ENCODE measurements around the gene SLC7A8. TPM values are rescaled to one million over a fixed set of nuclear protein-coding genes. Genes with fewer than 3 reads are reported as not detected.
A peak's percentile ranks its signal among the peaks of the same experiment; 100 is the strongest.

The SLC7A8 gene
- polyA plus RNA-seq, 1 donor, result 94.4 TPM

- Histone ChIP-seq H3K4me3 (ENCODE audit: low read length) (no peak overlapping the region), H3K27ac (ENCODE audit: low read length) (no peak overlapping the region), H3K4me1 (ENCODE audit: control insufficient read depth, insufficient read depth, low read length) (peaks cover 6% of the 10 kb centered on the region), H3K9me3 (ENCODE audit: control insufficient read depth, low read depth, low read length) (no peaks in the 10 kb centered on the region), H3K27me3 (ENCODE audit: control insufficient read depth, insufficient read depth, low read length) (no peaks in the 10 kb centered on the region), H3K36me3 (ENCODE audit: control insufficient read depth, insufficient read depth, low read length) (peaks cover 22% of the 10 kb centered on the region)
- DNase-seq, result no peak
- no CpG with 5 or more reads among the region's 1 CpG for WGBS (ENCODE audit: insufficient coverage, low lambda C conversion rate)
Observed at GRCh38 chr14:23147676-23148075, 35.8 kb downstream of the SLC7A8 start.

- peaks cover 24% of the 10 kb centered on the region for H3K36me3 ChIP-seq (ENCODE audit: control insufficient read depth, insufficient read depth, low read length)
- H3K27me3 ChIP-seq (ENCODE audit: control insufficient read depth, insufficient read depth, low read length), result no peaks in the 10 kb centered on the region
- H3K4me3 ChIP-seq (ENCODE audit: low read length), result no peak overlapping the region
- WGBS (ENCODE audit: insufficient coverage, low lambda C conversion rate), result 100% methylated on average over 2 of the region's 4 CpGs
- peak overlapping the region; percentile 80 for H3K27ac ChIP-seq (ENCODE audit: low read length)
- DNase-seq, result no peak
- peaks cover 6% of the 10 kb centered on the region for H3K4me1 ChIP-seq (ENCODE audit: control insufficient read depth, insufficient read depth, low read length)
- no peaks in the 10 kb centered on the region for H3K9me3 ChIP-seq (ENCODE audit: control insufficient read depth, low read depth, low read length)
Observed at GRCh38 chr14:23146980-23147379, 36.5 kb downstream of the SLC7A8 start.

- no CpG with 5 or more reads among the region's 2 CpGs for WGBS (ENCODE audit: insufficient coverage, low lambda C conversion rate)
- Histone ChIP-seq H3K4me3 (ENCODE audit: low read length) (no peak overlapping the region), H3K36me3 (ENCODE audit: control insufficient read depth, insufficient read depth, low read length) (peaks cover 27% of the 10 kb centered on the region), H3K27ac (ENCODE audit: low read length) (peak overlapping the region; percentile 80), H3K9me3 (ENCODE audit: control insufficient read depth, low read depth, low read length) (no peaks in the 10 kb centered on the region), H3K27me3 (ENCODE audit: control insufficient read depth, insufficient read depth, low read length) (no peaks in the 10 kb centered on the region), H3K4me1 (ENCODE audit: control insufficient read depth, insufficient read depth, low read length) (peaks cover 6% of the 10 kb centered on the region)
- DNase-seq, result peak; percentile 44 to 57
Observed at GRCh38 chr14:23146351-23146910, 37.0 kb downstream of the SLC7A8 start.

- no peaks in the 10 kb centered on the region for H3K27me3 ChIP-seq (ENCODE audit: control insufficient read depth, insufficient read depth, low read length)
- peak overlapping the region; percentile 80 for H3K27ac ChIP-seq (ENCODE audit: low read length)
- no peaks in the 10 kb centered on the region for H3K9me3 ChIP-seq (ENCODE audit: control insufficient read depth, low read depth, low read length)
- peak; percentile 85 to 91 for DNase-seq
- peaks cover 6% of the 10 kb centered on the region for H3K4me1 ChIP-seq (ENCODE audit: control insufficient read depth, insufficient read depth, low read length)
- WGBS (ENCODE audit: insufficient coverage, low lambda C conversion rate), result no CpG with 5 or more reads among the region's 4 CpGs
- H3K36me3 ChIP-seq (ENCODE audit: control insufficient read depth, insufficient read depth, low read length), result peaks cover 22% of the 10 kb centered on the region
- no peak overlapping the region for H3K4me3 ChIP-seq (ENCODE audit: low read length)
Observed at GRCh38 chr14:23145794-23146350, 37.6 kb downstream of the SLC7A8 start.

- no peak for DNase-seq
- peaks cover 33% of the 10 kb centered on the region for H3K36me3 ChIP-seq (ENCODE audit: control insufficient read depth, insufficient read depth, low read length)
- no CpG with 5 or more reads among the region's 1 CpG for WGBS (ENCODE audit: insufficient coverage, low lambda C conversion rate)
- H3K27me3 ChIP-seq (ENCODE audit: control insufficient read depth, insufficient read depth, low read length), result no peaks in the 10 kb centered on the region
- peaks cover 6% of the 10 kb centered on the region for H3K4me1 ChIP-seq (ENCODE audit: control insufficient read depth, insufficient read depth, low read length)
- no peaks in the 10 kb centered on the region for H3K9me3 ChIP-seq (ENCODE audit: control insufficient read depth, low read depth, low read length)
- H3K27ac ChIP-seq (ENCODE audit: low read length), result no peak overlapping the region
- no peak overlapping the region for H3K4me3 ChIP-seq (ENCODE audit: low read length)
Observed at GRCh38 chr14:23143911-23144310, 39.5 kb downstream of the SLC7A8 start.

GRCh38 chr14:23142826-23143225 is 40.6 kb downstream of the SLC7A8 start:
- Histone ChIP-seq H3K27me3 (ENCODE audit: control insufficient read depth, insufficient read depth, low read length) (no peaks in the 10 kb centered on the region), H3K4me1 (ENCODE audit: control insufficient read depth, insufficient read depth, low read length) (peaks cover 6% of the 10 kb centered on the region), H3K4me3 (ENCODE audit: low read length) (no peak overlapping the region), H3K27ac (ENCODE audit: low read length) (no peak overlapping the region), H3K9me3 (ENCODE audit: control insufficient read depth, low read depth, low read length) (no peaks in the 10 kb centered on the region), H3K36me3 (ENCODE audit: control insufficient read depth, insufficient read depth, low read length) (peaks cover 41% of the 10 kb centered on the region)
- no peak for DNase-seq
- WGBS (ENCODE audit: insufficient coverage, low lambda C conversion rate), result no CpG with 5 or more reads among the region's 4 CpGs

GRCh38 chr14:23141706-23142444 is 41.6 kb downstream of the SLC7A8 start:
- H3K9me3 ChIP-seq (ENCODE audit: control insufficient read depth, low read depth, low read length), result no peaks in the 10 kb centered on the region
- H3K4me3 ChIP-seq (ENCODE audit: low read length), result no peak overlapping the region
- peaks cover 44% of the 10 kb centered on the region for H3K36me3 ChIP-seq (ENCODE audit: control insufficient read depth, insufficient read depth, low read length)
- DNase-seq, result peak in 1 of 2 donors; percentile 27
- H3K27me3 ChIP-seq (ENCODE audit: control insufficient read depth, insufficient read depth, low read length), result no peaks in the 10 kb centered on the region
- no CpG with 5 or more reads among the region's 7 CpGs for WGBS (ENCODE audit: insufficient coverage, low lambda C conversion rate)
- H3K4me1 ChIP-seq (ENCODE audit: control insufficient read depth, insufficient read depth, low read length), result peaks cover 6% of the 10 kb centered on the region
- no peak overlapping the region for H3K27ac ChIP-seq (ENCODE audit: low read length)

GRCh38 chr14:23140371-23140770 is 43.1 kb downstream of the SLC7A8 start:
- H3K27me3 ChIP-seq (ENCODE audit: control insufficient read depth, insufficient read depth, low read length), result no peaks in the 10 kb centered on the region
- no peaks in the 10 kb centered on the region for H3K4me1 ChIP-seq (ENCODE audit: control insufficient read depth, insufficient read depth, low read length)
- peaks cover 54% of the 10 kb centered on the region for H3K36me3 ChIP-seq (ENCODE audit: control insufficient read depth, insufficient read depth, low read length)
- no peak overlapping the region for H3K4me3 ChIP-seq (ENCODE audit: low read length)
- H3K9me3 ChIP-seq (ENCODE audit: control insufficient read depth, low read depth, low read length), result no peaks in the 10 kb centered on the region
- H3K27ac ChIP-seq (ENCODE audit: low read length), result no peak overlapping the region
- WGBS (ENCODE audit: insufficient coverage, low lambda C conversion rate), result no CpG with 5 or more reads among the region's 6 CpGs
- no peak for DNase-seq

GRCh38 chr14:23139874-23140273 is 43.6 kb downstream of the SLC7A8 start:
- peaks cover 54% of the 10 kb centered on the region for H3K36me3 ChIP-seq (ENCODE audit: control insufficient read depth, insufficient read depth, low read length)
- no peak for DNase-seq
- H3K27me3 ChIP-seq (ENCODE audit: control insufficient read depth, insufficient read depth, low read length), result no peaks in the 10 kb centered on the region
- no peaks in the 10 kb centered on the region for H3K9me3 ChIP-seq (ENCODE audit: control insufficient read depth, low read depth, low read length)
- no CpG with 5 or more reads among the region's 2 CpGs for WGBS (ENCODE audit: insufficient coverage, low lambda C conversion rate)
- no peak overlapping the region for H3K4me3 ChIP-seq (ENCODE audit: low read length)
- H3K27ac ChIP-seq (ENCODE audit: low read length), result no peak overlapping the region
- no peaks in the 10 kb centered on the region for H3K4me1 ChIP-seq (ENCODE audit: control insufficient read depth, insufficient read depth, low read length)

GRCh38 chr14:23137813-23138535 is 45.5 kb downstream of the SLC7A8 start:
- Histone ChIP-seq H3K27me3 (ENCODE audit: control insufficient read depth, insufficient read depth, low read length) (no peaks in the 10 kb centered on the region), H3K27ac (ENCODE audit: low read length) (no peak overlapping the region), H3K36me3 (ENCODE audit: control insufficient read depth, insufficient read depth, low read length) (peaks cover 50% of the 10 kb centered on the region), H3K4me3 (ENCODE audit: low read length) (no peak overlapping the region), H3K4me1 (ENCODE audit: control insufficient read depth, insufficient read depth, low read length) (no peaks in the 10 kb centered on the region), H3K9me3 (ENCODE audit: control insufficient read depth, low read depth, low read length) (no peaks in the 10 kb centered on the region)
- 50% methylated on average over 1 of the region's 6 CpGs for WGBS (ENCODE audit: insufficient coverage, low lambda C conversion rate)
- no peak for DNase-seq

Data from large intestine (tissue), 3 donors.